ENCODE results near the gene C19orf12. TPM values are rescaled to one million over a fixed set of nuclear protein-coding genes. Genes with fewer than 3 reads are reported as not detected.

C19orf12 gene
- total RNA-seq, 1 experiment from 2014 or later: 10.0 TPM

DNA sequence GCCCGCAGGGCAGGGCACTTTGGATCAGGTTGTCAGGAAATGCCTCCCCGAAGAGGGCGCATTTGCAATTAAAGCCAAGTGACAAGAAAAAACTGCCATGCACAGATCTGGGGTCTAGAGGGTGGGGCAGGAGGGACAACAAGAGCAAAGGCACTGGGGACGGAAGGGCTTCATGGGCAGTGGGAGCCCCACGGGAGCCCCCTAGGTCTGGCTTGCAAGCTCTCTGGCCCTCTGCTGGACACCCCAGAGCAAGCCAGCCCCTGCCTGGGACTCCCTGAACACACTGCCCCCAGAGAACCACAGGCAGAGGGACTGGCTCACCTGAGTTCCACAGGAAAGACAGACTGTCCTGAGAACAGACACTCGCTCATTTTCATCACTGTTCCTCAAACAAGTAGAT, 30.2 kb upstream of the C19orf12 start:
- ChIA-PET POLR2A (no interaction called here), CTCF (no interaction called here), RAD21 (ENCODE audit: low non-redundant PET in 1 of 2, low total read pairs in 2 of 2, uncharacterized antibody in 2 of 2, unreplicated experiment in 2 of 2) (no interaction called here)
- intact Hi-C loops (cut with micrococcal nuclease): no loop called here
- no peaks in the 10 kb centered on the region for H3K9me3 ChIP-seq (ENCODE audit: control insufficient read depth in 1 of 2, insufficient read depth in 1 of 2, low read depth in 1 of 2, low read length in 2 of 2)
- H3K4me3 ChIP-seq (replicated peaks in 1 of 2; ENCODE audit: low read depth in 1 of 2, low read length in 2 of 2): no peak overlapping the region
- no TSS peak for BruUV-seq (replicated peaks)
- no peak overlapping the region for H2AFZ ChIP-seq (ENCODE audit: low read depth, low read length, poor library complexity, severe bottlenecking)
- H4K20me1 ChIP-seq (ENCODE audit: insufficient read depth): no peaks in the 10 kb centered on the region
- no peak overlapping the region for H3K4me2 ChIP-seq (ENCODE audit: low read length)
- H3K9me2 ChIP-seq (ENCODE audit: insufficient read depth): no peaks in the 10 kb centered on the region
- no peak overlapping the region for H3K27ac ChIP-seq (ENCODE audit: low read depth, low read length)
- no peaks in the 10 kb centered on the region for H3K36me3 ChIP-seq (ENCODE audit: control insufficient read depth in 1 of 2, insufficient read depth in 2 of 2, low read length in 2 of 2)
- no peak overlapping the region for H3K9ac ChIP-seq (ENCODE audit: low read length)
- TF ChIP-seq, protein P1, sequence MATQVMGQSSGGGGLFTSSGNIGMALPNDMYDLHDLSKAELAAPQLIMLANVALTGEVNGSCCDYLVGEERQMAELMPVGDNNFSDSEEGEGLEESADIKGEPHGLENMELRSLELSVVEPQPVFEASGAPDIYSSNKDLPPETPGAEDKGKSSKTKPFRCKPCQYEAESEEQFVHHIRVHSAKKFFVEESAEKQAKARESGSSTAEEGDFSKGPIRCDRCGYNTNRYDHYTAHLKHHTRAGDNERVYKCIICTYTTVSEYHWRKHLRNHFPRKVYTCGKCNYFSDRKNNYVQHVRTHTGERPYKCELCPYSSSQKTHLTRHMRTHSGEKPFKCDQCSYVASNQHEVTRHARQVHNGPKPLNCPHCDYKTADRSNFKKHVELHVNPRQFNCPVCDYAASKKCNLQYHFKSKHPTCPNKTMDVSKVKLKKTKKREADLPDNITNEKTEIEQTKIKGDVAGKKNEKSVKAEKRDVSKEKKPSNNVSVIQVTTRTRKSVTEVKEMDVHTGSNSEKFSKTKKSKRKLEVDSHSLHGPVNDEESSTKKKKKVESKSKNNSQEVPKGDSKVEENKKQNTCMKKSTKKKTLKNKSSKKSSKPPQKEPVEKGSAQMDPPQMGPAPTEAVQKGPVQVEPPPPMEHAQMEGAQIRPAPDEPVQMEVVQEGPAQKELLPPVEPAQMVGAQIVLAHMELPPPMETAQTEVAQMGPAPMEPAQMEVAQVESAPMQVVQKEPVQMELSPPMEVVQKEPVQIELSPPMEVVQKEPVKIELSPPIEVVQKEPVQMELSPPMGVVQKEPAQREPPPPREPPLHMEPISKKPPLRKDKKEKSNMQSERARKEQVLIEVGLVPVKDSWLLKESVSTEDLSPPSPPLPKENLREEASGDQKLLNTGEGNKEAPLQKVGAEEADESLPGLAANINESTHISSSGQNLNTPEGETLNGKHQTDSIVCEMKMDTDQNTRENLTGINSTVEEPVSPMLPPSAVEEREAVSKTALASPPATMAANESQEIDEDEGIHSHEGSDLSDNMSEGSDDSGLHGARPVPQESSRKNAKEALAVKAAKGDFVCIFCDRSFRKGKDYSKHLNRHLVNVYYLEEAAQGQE (IDR thresholded peaks at IDR 0.05; ENCODE audit: low read depth): no peak
- TF ChIP-seq, protein P2, sequence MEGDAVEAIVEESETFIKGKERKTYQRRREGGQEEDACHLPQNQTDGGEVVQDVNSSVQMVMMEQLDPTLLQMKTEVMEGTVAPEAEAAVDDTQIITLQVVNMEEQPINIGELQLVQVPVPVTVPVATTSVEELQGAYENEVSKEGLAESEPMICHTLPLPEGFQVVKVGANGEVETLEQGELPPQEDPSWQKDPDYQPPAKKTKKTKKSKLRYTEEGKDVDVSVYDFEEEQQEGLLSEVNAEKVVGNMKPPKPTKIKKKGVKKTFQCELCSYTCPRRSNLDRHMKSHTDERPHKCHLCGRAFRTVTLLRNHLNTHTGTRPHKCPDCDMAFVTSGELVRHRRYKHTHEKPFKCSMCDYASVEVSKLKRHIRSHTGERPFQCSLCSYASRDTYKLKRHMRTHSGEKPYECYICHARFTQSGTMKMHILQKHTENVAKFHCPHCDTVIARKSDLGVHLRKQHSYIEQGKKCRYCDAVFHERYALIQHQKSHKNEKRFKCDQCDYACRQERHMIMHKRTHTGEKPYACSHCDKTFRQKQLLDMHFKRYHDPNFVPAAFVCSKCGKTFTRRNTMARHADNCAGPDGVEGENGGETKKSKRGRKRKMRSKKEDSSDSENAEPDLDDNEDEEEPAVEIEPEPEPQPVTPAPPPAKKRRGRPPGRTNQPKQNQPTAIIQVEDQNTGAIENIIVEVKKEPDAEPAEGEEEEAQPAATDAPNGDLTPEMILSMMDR (IDR thresholded peaks at IDR 0.05 in 2 of 3, conservative IDR thresholded peaks at IDR 0.05 in 1 of 3; ENCODE audit: borderline replicate concordance in 1 of 3, insufficient read depth in 1 of 3, low read depth in 2 of 3, low read length in 2 of 3): peak in 2 of 3 experiments; percentile 47 to 52; a peak in 4 of 6 replicates
- no peak for TF ChIP-seq POLR2AphosphoS5 (IDR thresholded peaks at IDR 0.05; ENCODE audit: low read depth, low read length)
- TF ChIP-seq, protein P3, sequence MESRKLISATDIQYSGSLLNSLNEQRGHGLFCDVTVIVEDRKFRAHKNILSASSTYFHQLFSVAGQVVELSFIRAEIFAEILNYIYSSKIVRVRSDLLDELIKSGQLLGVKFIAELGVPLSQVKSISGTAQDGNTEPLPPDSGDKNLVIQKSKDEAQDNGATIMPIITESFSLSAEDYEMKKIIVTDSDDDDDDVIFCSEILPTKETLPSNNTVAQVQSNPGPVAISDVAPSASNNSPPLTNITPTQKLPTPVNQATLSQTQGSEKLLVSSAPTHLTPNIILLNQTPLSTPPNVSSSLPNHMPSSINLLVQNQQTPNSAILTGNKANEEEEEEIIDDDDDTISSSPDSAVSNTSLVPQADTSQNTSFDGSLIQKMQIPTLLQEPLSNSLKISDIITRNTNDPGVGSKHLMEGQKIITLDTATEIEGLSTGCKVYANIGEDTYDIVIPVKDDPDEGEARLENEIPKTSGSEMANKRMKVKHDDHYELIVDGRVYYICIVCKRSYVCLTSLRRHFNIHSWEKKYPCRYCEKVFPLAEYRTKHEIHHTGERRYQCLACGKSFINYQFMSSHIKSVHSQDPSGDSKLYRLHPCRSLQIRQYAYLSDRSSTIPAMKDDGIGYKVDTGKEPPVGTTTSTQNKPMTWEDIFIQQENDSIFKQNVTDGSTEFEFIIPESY (IDR thresholded peaks at IDR 0.05; ENCODE audit: extremely low read depth, insufficient replicate concordance, low read length): no peak
- H3K79me2 ChIP-seq (ENCODE audit: insufficient read depth, low read length): no peaks in the 10 kb centered on the region
- ATAC-seq: peak; percentile 88
- H3K27me3 ChIP-seq (ENCODE audit: insufficient read depth, low read length): no peaks in the 10 kb centered on the region
- no peaks in the 10 kb centered on the region for H3K4me1 ChIP-seq (ENCODE audit: control insufficient read depth in 1 of 2, insufficient read depth in 2 of 2, low read length in 2 of 2)
- no peak for DNase-seq (ENCODE audit: low read depth, low spot score)

All from HCT116 (cell line).